Parathyroid adenoma (tissue), 2 donors: ENCODE data around the gene CDC45.

ENCODE experiments used
- H2AFZ ChIP-seq: fragments of 300-600 bp; sonication (generic); one replicate; pipeline ENCODE4 v1.7.0; 2017; ENCODE audit warnings: antibody characterized with exemption, mild to moderate bottlenecking
- H3K27ac ChIP-seq: fragments of 300-600 bp; sonication (generic); one replicate; pipeline ENCODE4 v1.7.0; 2017
- H3K27me3 ChIP-seq: fragments of 300-600 bp; sonication (generic); one replicate; pipeline ENCODE4 v1.7.0; 2017; ENCODE audit warnings: low read length; ENCODE audit not compliant: control insufficient read depth, insufficient read depth
- H3K36me3 ChIP-seq: fragments of 300-600 bp; sonication (generic); one replicate; pipeline ENCODE4 v1.7.0; 2017; ENCODE audit warnings: low read length; ENCODE audit not compliant: control insufficient read depth, insufficient read depth
- H3K4me1 ChIP-seq: fragments of 300-600 bp; sonication (generic); one replicate; pipeline ENCODE4 v1.7.0; 2017; ENCODE audit warnings: control low read depth
- H3K4me2 ChIP-seq: fragments of 300-600 bp; sonication (generic); one replicate; pipeline ENCODE4 v1.7.0; 2017; ENCODE audit warnings: low read length
- H3K4me3 ChIP-seq: fragments of 300-600 bp; sonication (generic); one replicate; pipeline ENCODE4 v1.7.0; 2017; ENCODE audit warnings: low read depth, low read length
- H3K79me2 ChIP-seq: fragments of 300-600 bp; sonication (generic); one replicate; pipeline ENCODE4 v1.7.0; 2017; ENCODE audit warnings: control low read depth
- H3K9ac ChIP-seq: fragments of 300-600 bp; sonication (generic); one replicate; pipeline ENCODE4 v1.7.0; 2017; ENCODE audit warnings: mild to moderate bottlenecking
- H3K9me3 ChIP-seq: fragments of 300-600 bp; sonication (generic); one replicate; pipeline ENCODE4 v1.7.0; 2017; ENCODE audit warnings: low read length; ENCODE audit not compliant: control insufficient read depth
- TF ChIP-seq, protein P1 (sequence below): fragments of 300-600 bp; sonication (generic); IDR thresholded peaks from one replicate; pipeline ENCODE4 v1.7.0; 2017; ENCODE audit warnings: antibody characterized with exemption, mild to moderate bottlenecking
- donor health status: primary hyperparathyroidism.

Gene CDC45

DNA sequence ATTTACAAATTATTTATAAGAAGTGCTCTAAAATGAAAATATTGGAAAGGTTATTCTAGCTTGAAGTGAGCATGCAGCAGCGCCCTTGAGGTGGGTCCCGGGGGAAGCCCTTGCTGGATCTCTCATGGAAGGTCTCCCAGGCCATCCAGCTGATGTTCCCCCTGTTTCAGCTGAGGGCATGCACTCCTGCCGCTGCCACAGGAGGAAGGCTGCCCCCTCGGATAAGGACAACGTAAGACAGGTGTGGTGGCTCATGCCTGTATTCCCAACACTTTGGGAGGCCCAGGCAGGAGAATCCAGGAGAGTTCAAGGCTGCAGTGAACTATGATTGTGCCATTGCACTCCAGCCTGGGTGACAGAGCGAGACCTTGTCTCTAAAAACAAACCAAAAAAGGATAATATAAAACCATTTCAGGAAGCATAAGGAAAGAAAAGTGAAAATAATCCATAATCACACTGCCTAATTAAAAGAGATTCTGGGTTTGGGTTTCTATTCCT is 15.0 kb downstream of the CDC45 start:
- H3K9ac ChIP-seq = no peak overlapping the region
- TF ChIP-seq, protein P1, sequence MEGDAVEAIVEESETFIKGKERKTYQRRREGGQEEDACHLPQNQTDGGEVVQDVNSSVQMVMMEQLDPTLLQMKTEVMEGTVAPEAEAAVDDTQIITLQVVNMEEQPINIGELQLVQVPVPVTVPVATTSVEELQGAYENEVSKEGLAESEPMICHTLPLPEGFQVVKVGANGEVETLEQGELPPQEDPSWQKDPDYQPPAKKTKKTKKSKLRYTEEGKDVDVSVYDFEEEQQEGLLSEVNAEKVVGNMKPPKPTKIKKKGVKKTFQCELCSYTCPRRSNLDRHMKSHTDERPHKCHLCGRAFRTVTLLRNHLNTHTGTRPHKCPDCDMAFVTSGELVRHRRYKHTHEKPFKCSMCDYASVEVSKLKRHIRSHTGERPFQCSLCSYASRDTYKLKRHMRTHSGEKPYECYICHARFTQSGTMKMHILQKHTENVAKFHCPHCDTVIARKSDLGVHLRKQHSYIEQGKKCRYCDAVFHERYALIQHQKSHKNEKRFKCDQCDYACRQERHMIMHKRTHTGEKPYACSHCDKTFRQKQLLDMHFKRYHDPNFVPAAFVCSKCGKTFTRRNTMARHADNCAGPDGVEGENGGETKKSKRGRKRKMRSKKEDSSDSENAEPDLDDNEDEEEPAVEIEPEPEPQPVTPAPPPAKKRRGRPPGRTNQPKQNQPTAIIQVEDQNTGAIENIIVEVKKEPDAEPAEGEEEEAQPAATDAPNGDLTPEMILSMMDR = no peak

DNA sequence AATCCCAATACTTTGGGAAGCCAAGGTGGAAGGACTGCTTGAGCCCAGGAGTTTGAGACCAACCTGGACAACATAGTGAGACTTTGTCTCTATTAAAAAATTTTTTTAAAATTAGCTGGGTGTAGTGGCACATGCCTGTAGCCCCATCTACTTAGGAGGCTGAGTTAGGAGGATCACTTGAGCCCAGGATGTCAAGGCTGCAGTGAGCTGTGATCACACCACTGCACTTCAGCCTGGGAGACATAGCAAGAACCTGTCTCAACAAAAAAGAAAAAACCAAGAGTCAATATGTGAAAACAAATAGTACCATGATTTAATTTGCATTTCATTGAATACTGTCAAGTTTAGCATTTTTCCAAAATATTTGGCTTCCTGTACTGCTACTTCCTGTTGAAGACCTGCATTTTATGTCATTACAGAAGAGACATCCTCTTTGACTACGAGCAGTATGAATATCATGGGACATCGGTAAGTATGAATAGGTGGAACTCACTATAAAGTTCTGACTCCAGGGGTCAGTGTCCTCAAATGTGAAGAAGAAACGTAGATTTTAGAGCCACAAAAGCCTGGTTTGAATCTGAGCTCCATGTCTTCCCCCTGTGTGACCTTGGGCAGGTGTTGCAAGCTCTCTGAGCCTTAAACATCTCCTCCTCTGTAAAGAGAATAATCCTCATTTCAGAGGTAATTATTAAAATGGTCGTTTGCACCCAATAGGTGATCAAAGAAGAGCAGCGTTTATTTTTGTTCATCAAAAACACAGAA is 16.0 kb downstream of the CDC45 start:
- Histone ChIP-seq H2AFZ (no peak overlapping the region), H3K4me2 (no peak overlapping the region), H3K79me2 (no peaks in the 10 kb centered on the region), H3K4me1 (no peaks in the 10 kb centered on the region), H3K9ac (no peak overlapping the region), H3K9me3 (no peaks in the 10 kb centered on the region), H3K27me3 (no peaks in the 10 kb centered on the region), H3K36me3 (no peaks in the 10 kb centered on the region), H3K27ac (no peak overlapping the region), H3K4me3 (no peak overlapping the region)
- TF ChIP-seq, protein P1 = no peak

More for the DNA sequence above, 15.0 kb downstream of the CDC45 start:
- Histone ChIP-seq H3K27ac (no peak overlapping the region), H3K4me1 (no peaks in the 10 kb centered on the region), H3K79me2 (no peaks in the 10 kb centered on the region), H3K27me3 (no peaks in the 10 kb centered on the region), H3K9me3 (no peaks in the 10 kb centered on the region), H3K4me3 (no peak overlapping the region), H3K4me2 (no peak overlapping the region), H2AFZ (no peak overlapping the region), H3K36me3 (no peaks in the 10 kb centered on the region)

DNA sequence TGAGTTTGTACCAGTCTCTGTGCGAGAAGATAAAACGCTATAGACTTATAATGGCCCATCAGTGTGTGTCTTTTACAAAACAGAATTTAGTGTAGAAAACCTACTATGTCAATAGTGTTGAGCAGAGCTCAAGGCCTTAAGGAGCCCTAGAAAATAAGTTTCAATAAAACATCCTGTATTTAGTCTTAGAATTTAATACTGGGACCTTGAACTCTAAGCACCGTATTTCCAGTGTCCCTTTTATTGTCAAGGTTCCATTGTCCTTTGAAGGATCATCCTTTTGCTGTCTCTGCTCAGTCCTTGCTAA is 16.6 kb downstream of the CDC45 start:
- H3K4me1 ChIP-seq = no peaks in the 10 kb centered on the region
- no peak overlapping the region for H3K4me3 ChIP-seq
- no peaks in the 10 kb centered on the region for H3K36me3 ChIP-seq
- H3K9ac ChIP-seq = no peak overlapping the region
- no peak overlapping the region for H2AFZ ChIP-seq
- TF ChIP-seq, protein P1 = no peak
- no peaks in the 10 kb centered on the region for H3K27me3 ChIP-seq
- H3K27ac ChIP-seq = no peak overlapping the region
- H3K9me3 ChIP-seq = no peaks in the 10 kb centered on the region
- H3K79me2 ChIP-seq = no peaks in the 10 kb centered on the region
- H3K4me2 ChIP-seq = no peak overlapping the region

DNA sequence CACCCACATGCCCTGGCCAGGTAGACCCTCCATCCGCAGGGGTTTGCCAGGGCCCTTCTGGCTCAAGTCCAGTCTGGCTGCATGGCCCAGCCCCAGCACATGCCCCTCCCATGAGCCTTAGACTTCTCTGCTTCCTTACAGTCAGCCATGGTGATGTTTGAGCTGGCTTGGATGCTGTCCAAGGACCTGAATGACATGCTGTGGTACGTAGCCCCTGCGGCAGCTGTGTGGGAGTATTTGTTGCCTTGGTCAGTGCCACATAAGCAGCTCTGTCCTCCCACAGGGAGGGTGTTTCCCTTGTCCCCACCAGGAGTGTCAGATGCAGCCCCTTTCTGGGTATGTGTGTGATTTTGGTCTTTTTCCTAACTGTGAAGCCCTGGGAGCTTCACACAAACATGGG is 17.5 kb downstream of the CDC45 start:
- no peaks in the 10 kb centered on the region for H3K9me3 ChIP-seq
- no peaks in the 10 kb centered on the region for H3K27me3 ChIP-seq
- no peak overlapping the region for H3K4me3 ChIP-seq
- TF ChIP-seq, protein P1 = no peak
- no peaks in the 10 kb centered on the region for H3K79me2 ChIP-seq
- no peak overlapping the region for H2AFZ ChIP-seq
- H3K4me1 ChIP-seq = no peaks in the 10 kb centered on the region
- H3K9ac ChIP-seq = no peak overlapping the region
- H3K4me2 ChIP-seq = no peak overlapping the region
- no peaks in the 10 kb centered on the region for H3K36me3 ChIP-seq
- no peak overlapping the region for H3K27ac ChIP-seq
